ENCODE measurements around the gene ZCCHC24.
A peak's percentile ranks its signal among the peaks of the same experiment; 100 is the strongest.
"Not testable (repeated sequence)": the region's sequence is repeated elsewhere in the genome, so short reads cannot be mapped to it uniquely, and the experiment has no call there.

ZCCHC24 gene

GRCh38 chr10:79471776-79472175 lies 26.4 kb upstream of the ZCCHC24 start:
- DNase-seq = no peak

GRCh38 chr10:79470096-79470495 lies 24.7 kb upstream of the ZCCHC24 start:
- DNase-seq = no peak

GRCh38 chr10:79468841-79469585 lies 23.6 kb upstream of the ZCCHC24 start:
- no peak for DNase-seq

DNA sequence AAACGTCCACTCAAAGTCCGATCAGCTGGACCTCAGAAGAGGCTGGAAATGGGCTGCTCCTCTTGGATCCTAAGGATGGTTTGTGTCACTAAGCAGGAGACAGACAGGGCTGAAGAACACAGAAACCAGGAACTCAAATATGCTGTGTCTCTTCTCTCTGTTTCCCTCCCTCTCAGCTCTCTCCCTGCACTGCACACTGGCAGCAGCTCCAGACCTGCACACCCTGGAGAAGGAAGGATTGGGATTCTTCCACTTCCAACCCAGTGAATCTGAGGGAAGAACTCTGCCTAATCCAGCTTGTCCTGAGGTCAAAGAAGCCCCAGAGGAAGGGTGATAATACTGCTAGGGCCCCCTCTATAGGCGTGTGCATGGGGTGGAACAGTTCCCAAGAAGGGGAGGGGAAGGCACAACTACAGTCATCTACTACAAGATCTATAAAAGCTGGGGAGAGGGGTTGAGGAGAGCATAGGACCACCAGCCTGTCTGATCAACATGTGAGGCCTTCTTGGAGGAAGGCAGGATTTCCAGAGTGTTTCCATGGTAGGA lies 22.7 kb upstream of the ZCCHC24 start:
- DNase-seq = no peak

GRCh38 chr10:79465341-79465740 lies 19.9 kb upstream of the ZCCHC24 start:
- DNase-seq = no peak

GRCh38 chr10:79463578-79464496 lies 18.4 kb upstream of the ZCCHC24 start:
- DNase-seq = no peak

- no peak for DNase-seq
Observed at GRCh38 chr10:79460687-79461086, 15.3 kb upstream of the ZCCHC24 start.

GRCh38 chr10:79459243-79459642 lies 13.8 kb upstream of the ZCCHC24 start:
- DNase-seq = no peak

- DNase-seq = no peak
Observed at GRCh38 chr10:79458483-79458882, 13.1 kb upstream of the ZCCHC24 start.

DNA sequence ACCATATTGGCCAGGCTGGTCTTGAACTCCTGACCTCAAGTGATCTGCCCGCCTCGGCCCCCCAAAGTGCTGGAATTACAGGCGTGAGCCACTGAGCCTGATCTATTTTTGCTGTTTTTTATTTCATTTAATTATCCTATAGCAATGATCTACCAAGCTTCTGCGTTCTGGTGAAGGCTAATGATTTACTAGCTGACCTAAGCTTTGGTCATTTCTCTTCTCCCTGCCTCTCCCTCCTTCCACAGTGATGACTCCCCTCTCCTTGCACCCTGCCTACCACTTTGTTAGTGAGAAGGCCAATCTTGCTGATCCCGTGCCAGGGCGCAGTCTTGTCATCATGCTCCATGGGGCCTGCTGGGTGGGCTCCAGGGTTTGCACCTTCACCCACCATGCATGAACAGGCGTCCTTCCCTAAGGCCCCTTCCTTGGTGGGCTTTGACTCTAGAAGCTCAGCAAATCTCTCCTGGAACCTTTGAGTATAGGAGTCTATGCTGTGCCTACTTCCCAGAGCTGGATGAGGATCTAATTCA lies 11.9 kb upstream of the ZCCHC24 start:
- DNase-seq = no peak

- no peak for DNase-seq
Observed at GRCh38 chr10:79454259-79454658, 8.8 kb upstream of the ZCCHC24 start.

- no peak for DNase-seq
Observed at GRCh38 chr10:79453392-79453791, 8.0 kb upstream of the ZCCHC24 start.

DNA sequence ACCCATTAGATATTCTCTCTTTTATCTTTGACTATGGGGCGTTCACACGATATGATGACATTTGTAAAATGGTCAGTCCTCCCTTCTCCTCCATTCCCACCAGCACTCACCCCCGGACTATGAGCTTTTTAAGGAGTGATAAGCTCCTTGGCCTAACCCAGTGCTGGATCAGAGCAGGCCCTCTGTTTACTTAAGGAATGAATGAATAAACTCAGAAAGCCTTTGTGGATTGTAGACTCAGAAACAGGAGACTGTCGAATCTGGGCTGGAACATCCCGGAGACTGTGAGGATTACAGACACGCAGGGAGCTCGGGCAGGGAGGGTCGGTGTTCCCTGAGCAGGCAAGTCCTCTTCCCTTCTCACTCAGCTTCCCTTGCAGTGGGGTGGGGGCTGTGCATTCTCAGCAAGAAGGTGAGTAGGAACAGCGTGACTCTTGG lies 6.8 kb upstream of the ZCCHC24 start:
- no peak for DNase-seq

GRCh38 chr10:79451046-79451699 lies 5.7 kb upstream of the ZCCHC24 start:
- DNase-seq = no peak

GRCh38 chr10:79449181-79450146 lies 4.0 kb upstream of the ZCCHC24 start:
- DNase-seq = no peak

GRCh38 chr10:79448732-79449049 lies 3.3 kb upstream of the ZCCHC24 start:
- no peak for DNase-seq

GRCh38 chr10:79447911-79448731 lies 2.7 kb upstream of the ZCCHC24 start:
- DNase-seq = no peak

DNA sequence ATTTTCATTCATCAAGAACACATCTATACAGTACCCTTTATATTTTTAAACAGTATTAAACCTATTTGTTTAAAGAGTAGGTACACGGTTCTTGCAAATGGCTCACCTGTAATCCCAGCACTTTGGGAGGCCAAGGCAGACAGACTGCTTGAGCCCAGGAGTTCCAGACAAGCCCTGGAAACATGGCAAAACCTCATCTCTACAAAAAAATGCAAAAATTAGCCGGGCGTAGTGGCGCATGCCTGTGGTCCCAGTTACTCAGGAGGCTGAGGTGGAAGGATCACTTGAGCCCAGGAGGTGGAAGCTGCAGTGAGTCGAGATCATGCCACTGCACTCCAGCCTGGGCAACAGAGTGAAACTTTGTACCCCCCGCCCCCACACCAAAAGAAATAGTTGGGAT lies 1.8 kb upstream of the ZCCHC24 start:
- DNase-seq = not testable (repeated sequence)

- DNase-seq = no peak
Observed at GRCh38 chr10:79446758-79447084, 1.3 kb upstream of the ZCCHC24 start.

DNA sequence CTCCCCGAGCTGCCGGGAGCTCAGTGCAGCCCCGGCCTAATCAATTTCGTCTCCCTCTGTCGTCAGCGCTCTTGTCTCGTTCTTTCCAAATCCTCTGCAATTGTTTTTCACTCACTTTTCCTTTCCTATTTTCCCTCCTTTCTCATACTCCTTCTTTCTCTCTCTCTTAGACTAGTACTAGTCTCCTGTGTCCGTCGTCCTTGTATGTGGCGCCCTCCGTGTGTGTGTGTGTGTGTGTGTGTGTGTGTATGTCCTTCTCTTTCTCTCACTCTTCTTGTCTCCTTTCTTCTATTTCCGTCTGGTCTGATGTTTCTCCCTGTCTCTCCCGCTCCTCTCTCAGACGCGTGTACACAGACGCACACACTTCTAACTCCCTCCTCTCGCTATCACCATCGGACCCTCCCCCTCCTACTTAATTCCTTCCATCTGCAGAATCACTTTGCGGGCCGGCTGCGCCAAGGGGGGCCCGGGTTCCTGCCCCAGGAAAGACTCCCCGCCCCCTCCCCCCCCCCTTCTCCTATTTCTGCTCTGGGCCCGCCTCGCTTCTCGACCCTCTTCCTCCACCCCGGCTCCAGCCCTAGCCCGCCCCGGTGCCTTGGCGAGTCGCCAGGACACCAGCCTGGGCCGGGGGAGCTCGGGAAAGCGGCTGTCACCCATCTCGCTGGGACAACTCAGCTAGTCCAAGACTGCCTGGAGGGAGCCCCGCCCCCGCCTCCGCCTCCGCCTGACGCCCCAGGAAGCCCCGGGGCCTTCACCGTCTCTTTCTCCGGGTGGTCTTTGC lies 743 bp upstream of the ZCCHC24 start:
- peak; percentile 24 for DNase-seq
